ENCODE measurements around the gene MDGA2. TPM values are rescaled to one million over a fixed set of nuclear protein-coding genes. Genes with fewer than 3 reads are reported as not detected.

MDGA2 gene
- total RNA-seq, 5 donors from 2014 or later (not counting 1 experiment from before 2014, with no cell fraction given), result not detected

GRCh38 chr14:47543459-47543858 lies 131.9 kb downstream of the MDGA2 start:
- H3K36me3 ChIP-seq (ENCODE audit: control insufficient read depth in 2 of 2, extremely low read depth in 1 of 2, insufficient read depth in 1 of 2, low read length in 1 of 2), result no peaks in the 10 kb centered on the region
- Mint-ChIP-seq H3K4me3 (no peak overlapping the region), H3K9me3 (peaks cover 0 to 7% (median 5%) of the 10 kb centered on the region in 3 donors), H3K36me3 (no peaks in the 10 kb centered on the region), H3K27ac (no peak overlapping the region), H3K27me3 (no peaks in the 10 kb centered on the region), H3K4me1 (no peaks in the 10 kb centered on the region)
- POLR2A ChIA-PET, result no interaction called here
- H3K27ac ChIP-seq (ENCODE audit: low read length), result no peak overlapping the region
- no peaks in the 10 kb centered on the region for H3K27me3 ChIP-seq (replicated peaks in 1 of 2; ENCODE audit: control insufficient read depth in 2 of 2, extremely low read depth in 1 of 2, insufficient read depth in 2 of 2, low read length in 1 of 2)
- H3K4me1 ChIP-seq (ENCODE audit: control insufficient read depth in 1 of 2, extremely low read depth in 1 of 2, insufficient read depth in 2 of 2, low read length in 2 of 2), result no peaks in the 10 kb centered on the region
- ATAC-seq (replicated peaks in 1 of 4) (no peak), DNase-seq (no peak)
- no CpG with 5 or more reads among the region's 1 CpG for WGBS (ENCODE audit: insufficient coverage)
- no peak overlapping the region for H3K4me3 ChIP-seq (ENCODE audit: control insufficient read depth in 1 of 2, extremely low read depth in 1 of 2, low read length in 1 of 2)
- H3K9me3 ChIP-seq, result no peaks in the 10 kb centered on the region
- CTCF ChIA-PET, result no interaction called here

GRCh38 chr14:47541662-47542061 lies 133.7 kb downstream of the MDGA2 start:
- Histone ChIP-seq H3K4me3 (ENCODE audit: control insufficient read depth in 1 of 2, extremely low read depth in 1 of 2, low read length in 1 of 2) (no peak overlapping the region), H3K4me1 (ENCODE audit: control insufficient read depth in 1 of 2, extremely low read depth in 1 of 2, insufficient read depth in 2 of 2, low read length in 2 of 2) (no peaks in the 10 kb centered on the region), H3K27me3 (replicated peaks in 1 of 2; ENCODE audit: control insufficient read depth in 2 of 2, extremely low read depth in 1 of 2, insufficient read depth in 2 of 2, low read length in 1 of 2) (no peaks in the 10 kb centered on the region), H3K27ac (ENCODE audit: low read length) (no peak overlapping the region), H3K9me3 (no peaks in the 10 kb centered on the region), H3K36me3 (ENCODE audit: control insufficient read depth in 2 of 2, extremely low read depth in 1 of 2, insufficient read depth in 1 of 2, low read length in 1 of 2) (no peaks in the 10 kb centered on the region)
- Mint-ChIP-seq H3K27me3 (no peaks in the 10 kb centered on the region), H3K4me3 (no peak overlapping the region), H3K36me3 (no peaks in the 10 kb centered on the region), H3K9me3 (peaks cover 0 to 9% (median 3%) of the 10 kb centered on the region in 3 donors), H3K27ac (no peak overlapping the region), H3K4me1 (no peaks in the 10 kb centered on the region)
- ATAC-seq (replicated peaks in 1 of 4), result no peak
- ChIA-PET POLR2A (no interaction called here), CTCF (no interaction called here)
- DNase-seq, result no peak
- 100% methylated on average over 1 of the region's 4 CpGs for WGBS (ENCODE audit: insufficient coverage)

- H3K4me1 Mint-ChIP-seq, result no peaks in the 10 kb centered on the region
- no peaks in the 10 kb centered on the region for H3K27me3 Mint-ChIP-seq
- no peak overlapping the region for H3K4me3 Mint-ChIP-seq
Observed at GRCh38 chr14:47539031-47539461, 136.4 kb downstream of the MDGA2 start.

GRCh38 chr14:47536341-47536740 lies 139.1 kb downstream of the MDGA2 start:
- H3K27ac Mint-ChIP-seq, result no peak overlapping the region
- H3K36me3 Mint-ChIP-seq, result no peaks in the 10 kb centered on the region
- WGBS (ENCODE audit: insufficient coverage), result no CpG with 5 or more reads among the region's 2 CpGs
- ChIA-PET POLR2A (interaction anchor here in 1 of 2 donors (0.5 kb wide), 1 partner anchor 896 kb away, joined by 8 read pairs; no protein-coding TSS in a partner anchor), CTCF (no interaction called here)
- H3K4me1 Mint-ChIP-seq, result no peaks in the 10 kb centered on the region
- peaks cover 4 to 18% (median 4%) of the 10 kb centered on the region in 3 donors for H3K9me3 Mint-ChIP-seq
- ATAC-seq (replicated peaks in 1 of 4) (no peak), DNase-seq (no peak)
- Histone ChIP-seq H3K36me3 (ENCODE audit: control insufficient read depth in 2 of 2, extremely low read depth in 1 of 2, insufficient read depth in 1 of 2, low read length in 1 of 2) (no peaks in the 10 kb centered on the region), H3K27ac (ENCODE audit: low read length) (no peak overlapping the region), H3K9me3 (no peaks in the 10 kb centered on the region), H3K4me1 (ENCODE audit: control insufficient read depth in 1 of 2, extremely low read depth in 1 of 2, insufficient read depth in 2 of 2, low read length in 2 of 2) (no peaks in the 10 kb centered on the region), H3K27me3 (replicated peaks in 1 of 2; ENCODE audit: control insufficient read depth in 2 of 2, extremely low read depth in 1 of 2, insufficient read depth in 2 of 2, low read length in 1 of 2) (no peaks in the 10 kb centered on the region), H3K4me3 (ENCODE audit: control insufficient read depth in 1 of 2, extremely low read depth in 1 of 2, low read length in 1 of 2) (no peak overlapping the region)
- no peak overlapping the region for H3K4me3 Mint-ChIP-seq
- H3K27me3 Mint-ChIP-seq, result no peaks in the 10 kb centered on the region

More at GRCh38 chr14:47539031-47539461, 136.4 kb downstream of the MDGA2 start:
- ChIA-PET POLR2A (no interaction called here), CTCF (no interaction called here)
- no peaks in the 10 kb centered on the region for H3K4me1 ChIP-seq (ENCODE audit: control insufficient read depth in 1 of 2, extremely low read depth in 1 of 2, insufficient read depth in 2 of 2, low read length in 2 of 2)
- H3K9me3 ChIP-seq, result no peaks in the 10 kb centered on the region
- ATAC-seq (replicated peaks in 1 of 4), result no peak
- no peak overlapping the region for H3K4me3 ChIP-seq (ENCODE audit: control insufficient read depth in 1 of 2, extremely low read depth in 1 of 2, low read length in 1 of 2)
- WGBS (ENCODE audit: insufficient coverage), result 57% methylated on average over 1 of the region's 3 CpGs
- DNase-seq, result no peak
- Mint-ChIP-seq H3K36me3 (no peaks in the 10 kb centered on the region), H3K27ac (no peak overlapping the region), H3K9me3 (peaks cover 4 to 6% (median 4%) of the 10 kb centered on the region in 3 donors)
- H3K27me3 ChIP-seq (replicated peaks in 1 of 2; ENCODE audit: control insufficient read depth in 2 of 2, extremely low read depth in 1 of 2, insufficient read depth in 2 of 2, low read length in 1 of 2), result no peaks in the 10 kb centered on the region
- no peaks in the 10 kb centered on the region for H3K36me3 ChIP-seq (ENCODE audit: control insufficient read depth in 2 of 2, extremely low read depth in 1 of 2, insufficient read depth in 1 of 2, low read length in 1 of 2)
- H3K27ac ChIP-seq (ENCODE audit: low read length), result no peak overlapping the region

GRCh38 chr14:47526591-47527244 lies 148.7 kb downstream of the MDGA2 start:
- Mint-ChIP-seq H3K36me3 (no peaks in the 10 kb centered on the region), H3K4me1 (no peaks in the 10 kb centered on the region), H3K4me3 (no peak overlapping the region), H3K27ac (no peak overlapping the region), H3K9me3 (peaks cover 5 to 15% (median 11%) of the 10 kb centered on the region in 3 donors), H3K27me3 (no peaks in the 10 kb centered on the region)
- no peaks in the 10 kb centered on the region for H3K9me3 ChIP-seq
- H3K4me1 ChIP-seq (ENCODE audit: control insufficient read depth in 1 of 2, extremely low read depth in 1 of 2, insufficient read depth in 2 of 2, low read length in 2 of 2), result no peaks in the 10 kb centered on the region
- no peak overlapping the region for H3K27ac ChIP-seq (ENCODE audit: low read length)
- H3K27me3 ChIP-seq (replicated peaks in 1 of 2; ENCODE audit: control insufficient read depth in 2 of 2, extremely low read depth in 1 of 2, insufficient read depth in 2 of 2, low read length in 1 of 2), result no peaks in the 10 kb centered on the region
- H3K4me3 ChIP-seq (ENCODE audit: control insufficient read depth in 1 of 2, extremely low read depth in 1 of 2, low read length in 1 of 2), result no peak overlapping the region
- ChIA-PET CTCF (no interaction called here), POLR2A (no interaction called here)
- no peaks in the 10 kb centered on the region for H3K36me3 ChIP-seq (ENCODE audit: control insufficient read depth in 2 of 2, extremely low read depth in 1 of 2, insufficient read depth in 1 of 2, low read length in 1 of 2)
- ATAC-seq (replicated peaks in 1 of 4), result no peak
- DNase-seq, result no peak
- WGBS (ENCODE audit: insufficient coverage), result no CpG with 5 or more reads among the region's 3 CpGs

GRCh38 chr14:47524524-47524923 lies 150.9 kb downstream of the MDGA2 start:
- POLR2A ChIA-PET, result no interaction called here
- WGBS (ENCODE audit: insufficient coverage), result no CpG with 5 or more reads among the region's 4 CpGs
- DNase-seq, result no peak

More at GRCh38 chr14:47524524-47524923, 150.9 kb downstream of the MDGA2 start:
- Mint-ChIP-seq H3K4me1 (no peaks in the 10 kb centered on the region), H3K27ac (no peak overlapping the region), H3K36me3 (no peaks in the 10 kb centered on the region), H3K27me3 (no peaks in the 10 kb centered on the region), H3K4me3 (no peak overlapping the region), H3K9me3 (peaks cover 5 to 8% (median 6%) of the 10 kb centered on the region in 3 donors)
- H3K4me1 ChIP-seq (ENCODE audit: control insufficient read depth in 1 of 2, extremely low read depth in 1 of 2, insufficient read depth in 2 of 2, low read length in 2 of 2), result no peaks in the 10 kb centered on the region
- no peaks in the 10 kb centered on the region for H3K9me3 ChIP-seq
- no peaks in the 10 kb centered on the region for H3K27me3 ChIP-seq (replicated peaks in 1 of 2; ENCODE audit: control insufficient read depth in 2 of 2, extremely low read depth in 1 of 2, insufficient read depth in 2 of 2, low read length in 1 of 2)
- no peaks in the 10 kb centered on the region for H3K36me3 ChIP-seq (ENCODE audit: control insufficient read depth in 2 of 2, extremely low read depth in 1 of 2, insufficient read depth in 1 of 2, low read length in 1 of 2)
- no peak for ATAC-seq (replicated peaks in 1 of 4)
- no peak overlapping the region for H3K4me3 ChIP-seq (ENCODE audit: control insufficient read depth in 1 of 2, extremely low read depth in 1 of 2, low read length in 1 of 2)
- CTCF ChIA-PET, result no interaction called here
- no peak overlapping the region for H3K27ac ChIP-seq (ENCODE audit: low read length)
